Femur (tissue), 1 donor: Measurements from ENCODE around the gene ZNF750.

Experiments used
- DNase-seq: peaks from one replicate; pipeline ENCODE4 v3.0.0-alpha.2; 2017

Gene ZNF750

GRCh38 chr17:82832881-82833475 lies 6.8 kb downstream of the ZNF750 start:
- no peak for DNase-seq

DNA sequence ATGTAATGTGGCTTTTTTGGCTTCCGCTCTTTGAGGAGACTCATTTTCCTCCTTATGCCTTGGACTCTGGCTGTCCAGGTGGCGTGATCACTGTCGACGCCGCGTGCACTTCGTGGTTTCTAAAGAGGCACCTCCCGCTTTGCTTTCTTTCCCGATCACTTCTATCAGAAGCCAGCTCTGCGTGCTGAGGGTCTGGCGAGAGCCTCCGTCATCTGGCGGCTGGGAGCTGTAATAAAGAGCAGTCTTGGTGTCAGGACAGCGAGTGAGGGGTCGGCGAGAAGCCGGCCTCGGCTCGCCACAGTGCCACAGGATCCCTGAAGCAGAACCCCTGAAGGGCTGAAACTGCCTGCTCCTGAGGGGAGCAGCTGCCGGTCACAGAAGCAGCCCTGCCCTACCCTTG lies 7.4 kb downstream of the ZNF750 start:
- DNase-seq = no peak

GRCh38 chr17:82831818-82832200 lies 8.0 kb downstream of the ZNF750 start:
- no peak for DNase-seq

DNA sequence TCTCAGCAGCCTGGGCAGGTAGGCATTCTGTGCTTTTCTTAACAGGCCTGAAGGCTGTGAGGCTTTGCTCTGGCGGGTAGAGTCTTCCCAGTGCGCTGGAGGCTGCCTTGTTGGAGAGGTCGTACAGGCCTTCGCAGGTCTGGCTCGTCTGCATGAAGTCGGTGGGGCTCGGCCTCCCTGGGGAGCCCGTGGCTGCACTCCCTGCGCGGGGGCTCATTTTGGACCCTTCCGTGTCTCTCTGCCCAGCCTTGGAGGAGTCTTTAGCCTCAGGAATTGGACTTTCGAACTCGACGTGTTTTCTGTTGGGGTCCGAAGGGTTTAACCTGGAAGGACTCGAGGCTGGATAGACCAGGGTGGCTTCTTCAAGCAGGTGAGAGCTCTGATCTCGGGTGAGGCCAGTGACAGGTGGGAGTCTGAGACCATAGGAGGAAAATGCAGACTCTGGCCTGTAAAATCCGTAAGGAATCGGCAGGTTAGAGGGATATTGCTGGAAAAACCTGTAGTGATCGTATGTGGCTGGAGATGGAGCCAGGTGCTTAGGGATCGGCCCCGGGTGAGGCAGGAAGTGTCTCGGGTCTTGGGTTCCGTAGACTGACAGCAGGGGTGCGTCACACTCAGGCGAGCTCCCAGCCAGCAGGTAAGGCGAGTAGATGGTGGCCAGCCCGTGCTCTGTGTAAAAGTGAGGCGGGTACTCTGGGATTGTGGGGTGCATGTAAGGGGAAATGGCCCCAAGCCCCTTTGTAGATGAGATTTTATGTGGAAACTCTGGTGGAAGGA lies 8.6 kb downstream of the ZNF750 start:
- no peak for DNase-seq

DNA sequence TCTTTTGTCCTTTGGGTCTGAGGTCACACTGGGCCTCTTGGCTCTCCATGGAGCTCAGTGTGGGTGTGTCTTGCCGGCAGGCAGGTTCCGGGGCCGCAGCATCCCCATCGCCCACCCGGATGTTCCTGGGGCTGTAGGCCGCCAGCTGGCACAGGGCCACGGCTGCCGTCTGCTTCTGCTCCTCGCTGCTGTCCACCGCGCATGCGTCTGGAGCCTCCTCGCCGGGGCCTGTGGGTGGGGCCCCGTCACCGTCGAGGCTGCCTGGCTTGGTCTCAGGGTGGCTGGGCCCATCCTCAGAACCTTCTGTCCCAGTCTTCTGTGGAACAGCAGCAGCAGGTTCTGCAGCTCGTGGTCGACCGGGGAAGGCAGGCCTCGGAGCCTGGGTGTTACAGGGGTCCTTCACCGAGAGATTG lies 9.6 kb downstream of the ZNF750 start:
- peak; percentile 51 for DNase-seq

GRCh38 chr17:82828875-82829487 lies 10.8 kb downstream of the ZNF750 start:
- no peak for DNase-seq

GRCh38 chr17:82826956-82827355 lies 12.9 kb downstream of the ZNF750 start:
- DNase-seq = no peak

GRCh38 chr17:82826211-82826610 lies 13.6 kb downstream of the ZNF750 start:
- DNase-seq = no peak

DNA sequence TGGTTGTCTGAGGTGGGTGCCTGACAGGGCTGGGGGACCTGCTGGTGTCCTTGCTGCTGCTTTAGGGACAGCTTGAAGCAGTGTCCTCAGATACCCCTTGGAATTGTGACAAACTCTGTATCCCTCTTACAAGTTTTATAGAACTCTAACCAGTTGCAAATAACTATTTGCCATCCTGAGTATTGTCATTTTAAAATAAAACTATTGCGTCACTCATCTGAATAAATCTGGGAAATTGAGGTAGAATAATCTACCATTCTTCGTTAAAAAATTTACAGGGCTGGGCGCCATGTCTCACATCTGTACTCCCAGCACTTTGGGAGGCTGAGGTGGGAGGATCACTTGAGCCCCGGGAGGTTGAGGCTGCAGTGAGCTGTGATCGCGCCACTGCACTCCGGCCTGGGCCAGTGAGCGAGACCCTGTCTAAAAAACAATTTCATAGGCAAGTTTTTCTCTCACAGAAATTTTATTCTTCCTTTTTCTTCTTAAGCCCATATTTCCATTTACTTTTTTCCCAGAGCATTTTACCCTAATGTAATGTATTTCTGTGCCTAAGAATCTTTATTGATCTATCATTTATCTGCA lies 14.2 kb downstream of the ZNF750 start:
- no peak for DNase-seq

- no peak for DNase-seq
These were observed 16.8 kb downstream of the ZNF750 start for GRCh38 chr17:82823004-82823403.

DNA sequence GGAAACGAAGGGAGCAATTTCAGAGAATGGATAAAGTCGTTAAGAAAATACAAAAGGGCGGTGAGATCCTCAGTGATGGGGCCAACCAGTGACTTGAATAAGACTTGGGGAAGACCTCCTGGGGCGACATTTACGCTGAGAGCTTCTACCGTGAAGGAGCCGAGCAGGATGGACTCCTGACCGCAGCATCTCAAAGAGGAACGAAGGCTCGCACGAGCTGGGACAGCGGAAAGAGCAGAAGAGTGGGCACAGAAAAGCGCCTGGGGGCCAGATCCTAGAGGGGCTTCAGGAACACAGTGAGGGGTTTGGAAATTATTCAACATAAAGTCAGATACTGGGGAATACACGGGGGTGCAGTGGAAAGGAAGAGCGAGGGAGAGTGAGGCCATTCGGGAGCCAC lies 17.5 kb downstream of the ZNF750 start:
- no peak for DNase-seq

DNA sequence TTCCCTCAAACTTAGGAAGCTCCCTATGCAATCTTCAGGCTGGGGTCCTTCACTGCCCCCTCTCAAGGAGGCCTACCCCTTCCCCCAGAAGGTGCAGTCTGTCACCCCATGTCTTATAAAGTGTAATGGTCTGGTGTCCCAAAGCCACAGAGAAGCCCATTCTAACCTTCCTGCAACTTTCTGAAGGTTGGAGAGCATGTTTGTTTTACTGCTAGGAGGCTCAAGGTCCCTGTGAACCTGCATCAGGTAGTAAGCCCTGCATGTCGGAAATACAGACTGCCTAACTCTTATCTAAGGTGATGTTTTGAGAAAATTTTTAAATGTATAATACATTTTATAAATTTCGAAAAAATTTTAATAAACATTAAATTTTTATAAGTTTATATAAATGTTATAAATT lies 18.3 kb downstream of the ZNF750 start:
- DNase-seq = no peak

DNA sequence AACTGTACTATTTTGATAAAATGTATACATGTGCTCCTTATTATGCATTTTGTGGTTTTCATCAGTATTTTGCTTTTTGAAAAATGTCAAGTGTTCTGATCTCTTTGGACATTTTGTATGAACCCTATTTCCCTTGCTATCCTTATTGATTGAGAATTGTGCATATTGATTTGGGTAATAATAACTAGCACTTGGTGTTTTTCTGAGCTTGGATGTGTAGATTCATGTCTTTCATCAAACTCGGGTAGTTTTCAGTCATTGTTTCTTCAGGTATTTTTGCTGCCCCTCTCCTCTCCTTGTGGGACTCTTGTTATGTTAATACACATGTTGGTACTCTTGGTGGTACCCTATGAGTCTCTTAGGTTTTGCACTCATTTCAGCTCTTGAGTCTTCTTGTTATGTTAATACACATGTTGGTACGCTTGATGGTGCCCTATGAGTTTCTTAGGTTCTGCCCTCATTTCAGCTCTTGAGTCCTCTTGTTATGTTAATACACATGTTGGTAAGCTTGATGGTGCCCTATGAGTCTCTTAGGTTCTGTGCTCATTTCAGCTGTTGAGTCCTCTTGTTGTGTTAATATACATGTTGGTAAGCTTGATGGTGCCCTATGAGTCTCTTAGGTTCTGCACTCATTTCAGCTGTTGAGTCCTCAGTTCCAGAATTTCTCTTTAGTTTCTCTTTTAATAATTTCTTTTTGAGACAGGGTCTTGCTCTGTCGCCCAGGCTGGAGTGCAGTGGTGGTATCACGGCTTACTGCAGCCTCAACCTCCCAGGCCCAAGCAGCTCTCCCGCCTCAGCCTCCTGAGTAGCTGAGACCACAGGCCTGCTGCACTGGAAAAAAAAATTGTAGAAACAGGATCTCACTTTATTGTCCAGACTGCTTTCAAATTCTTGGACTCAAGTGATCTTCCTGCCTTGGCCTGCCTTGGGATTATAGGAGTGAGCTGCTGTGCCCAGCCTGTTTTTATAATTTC lies 19.3 kb downstream of the ZNF750 start:
- no peak for DNase-seq

DNA sequence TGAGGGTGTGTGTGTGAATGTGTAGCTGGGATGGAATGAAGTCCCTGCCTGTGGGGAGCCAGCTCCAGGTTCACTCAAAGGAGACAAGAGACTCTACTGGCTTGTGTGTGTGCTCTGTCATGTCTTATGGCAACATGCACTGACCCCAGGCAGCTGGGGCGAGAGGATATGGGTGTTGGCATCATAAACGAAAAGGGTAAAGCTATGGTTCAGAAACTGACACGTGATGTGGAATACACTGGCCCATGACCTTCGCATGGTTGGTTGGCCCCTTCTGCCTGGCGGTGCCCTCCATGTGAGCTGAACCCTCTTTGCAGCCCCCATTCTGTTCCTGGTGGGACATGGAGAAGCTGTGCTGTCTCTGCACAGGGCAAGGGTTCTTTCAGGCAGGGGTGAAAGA lies 21.9 kb downstream of the ZNF750 start:
- DNase-seq = no peak

DNA sequence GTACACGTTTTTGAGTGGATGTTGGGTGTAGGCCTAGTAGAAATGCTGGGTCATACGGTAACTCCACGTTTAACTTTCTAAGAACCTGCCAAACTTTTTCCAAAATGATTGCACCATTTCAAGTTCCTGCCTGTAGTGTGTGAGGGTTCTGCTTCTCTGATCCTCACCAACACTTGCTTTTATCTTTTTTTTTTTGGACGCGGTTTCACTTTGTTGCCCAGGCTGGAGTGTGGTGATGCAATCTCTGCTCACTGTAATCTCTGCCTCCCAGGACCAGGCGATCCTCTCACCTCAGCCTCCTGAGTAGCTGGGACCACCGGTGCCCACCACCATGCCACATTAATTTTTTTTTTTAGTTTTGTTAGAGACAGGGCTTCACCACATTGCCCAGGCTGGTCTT lies 23.5 kb downstream of the ZNF750 start:
- no peak for DNase-seq

- no peak for DNase-seq
These were observed 24.0 kb downstream of the ZNF750 start for GRCh38 chr17:82815790-82816305.

GRCh38 chr17:82815354-82815753 lies 24.5 kb downstream of the ZNF750 start:
- DNase-seq = no peak

DNA sequence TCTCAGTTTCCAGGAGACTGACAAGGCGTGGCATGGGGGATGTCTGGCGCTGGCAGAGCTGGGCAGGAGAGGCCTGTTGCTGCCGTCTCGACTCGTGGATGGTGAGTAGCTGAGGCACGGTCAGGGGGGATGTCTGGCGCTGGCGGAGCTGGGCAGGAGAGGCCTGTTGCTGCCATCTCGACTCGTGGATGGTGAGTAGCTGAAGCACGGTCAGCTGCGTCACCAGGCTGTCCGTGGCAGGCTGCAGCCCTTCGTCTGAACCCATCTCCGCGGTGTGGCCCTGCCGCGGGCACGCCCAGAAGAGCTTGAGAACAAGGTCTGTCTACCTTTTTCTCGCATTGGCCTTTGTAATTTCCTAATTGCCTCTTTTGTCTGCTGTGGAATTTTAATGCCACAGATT lies 25.0 kb downstream of the ZNF750 start:
- DNase-seq = no peak

DNA sequence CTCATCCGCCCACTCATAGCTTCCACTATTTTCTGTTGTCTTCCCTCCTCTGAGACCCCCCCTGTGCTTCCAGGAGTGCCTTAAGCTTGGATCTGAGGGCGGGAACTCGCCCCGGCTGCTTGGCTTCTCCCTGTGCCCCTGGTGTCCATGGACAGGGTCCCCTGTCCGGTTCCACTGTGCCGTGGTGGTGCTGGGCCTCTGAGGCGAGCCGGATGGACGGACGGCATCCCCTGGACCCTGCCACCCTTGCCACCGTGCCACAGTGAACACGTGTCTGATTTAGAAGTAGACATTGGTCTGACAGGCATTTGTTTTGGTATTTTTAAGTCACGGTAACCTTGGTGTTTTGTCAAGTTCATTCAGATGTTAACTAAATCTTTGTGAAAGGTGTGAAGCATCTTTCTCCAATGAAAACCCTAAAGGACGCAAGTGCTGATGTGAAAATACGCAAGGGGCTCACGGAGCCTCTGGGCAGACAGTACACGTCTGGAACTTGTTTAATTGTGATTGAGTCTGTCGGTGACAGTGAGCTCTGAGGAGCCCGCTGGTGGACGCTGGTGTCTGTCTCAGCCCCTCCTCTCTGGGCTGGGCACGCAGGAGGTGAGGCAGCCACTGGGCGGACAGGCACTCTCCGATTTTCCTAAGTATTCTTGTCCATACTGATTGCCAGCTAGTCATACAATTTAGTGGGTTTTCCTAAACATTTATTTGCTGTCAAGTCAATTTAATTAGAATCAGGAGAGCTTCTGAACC lies 26.3 kb downstream of the ZNF750 start:
- DNase-seq = no peak

DNA sequence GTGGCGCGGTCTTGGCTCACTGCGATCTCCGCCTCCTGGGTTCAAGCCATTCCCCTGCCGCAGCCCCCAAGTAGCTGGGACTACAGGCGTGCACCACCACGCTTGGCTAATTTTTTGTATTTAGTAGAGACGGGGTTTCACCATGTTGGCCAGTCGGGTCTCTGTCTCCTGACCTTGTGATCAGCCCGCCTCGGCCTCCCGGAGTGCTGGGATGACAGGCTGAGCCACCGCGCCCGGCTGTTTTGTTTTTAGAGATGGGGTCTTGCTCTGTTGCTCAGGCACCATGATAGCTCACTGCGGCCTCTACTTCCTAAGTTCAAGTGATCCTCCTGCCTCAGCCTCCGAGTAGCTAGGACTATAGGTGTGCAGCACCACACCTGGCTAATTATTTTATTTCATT lies 27.2 kb downstream of the ZNF750 start:
- no peak for DNase-seq

- no peak for DNase-seq
These were observed 27.8 kb downstream of the ZNF750 start for GRCh38 chr17:82812058-82812457.
